SK-N-SH treated with all-trans-retinoic acid at 6 μM for 48 hours (cell line): Measurements from ENCODE around the gene PRPF40B.

Experiments used
- ATAC-seq: fragments of 200-7000 bp; cut with Tn5 transposase; 3 replicates; pipeline ENCODE4 v1.9.1; 2020; ENCODE audit warnings: mild to moderate bottlenecking, moderate library complexity
- ARNTL ChIP-seq: fragments of 450-650 bp; formaldehyde crosslinking; IDR thresholded peaks from 2 replicates; pipeline ENCODE4 v1.5.0; 2020; ENCODE audit warnings: low read depth, mild to moderate bottlenecking, moderate library complexity, borderline replicate concordance
- BACH2 ChIP-seq: fragments of 250-450 bp; sonication (Bioruptor Pico); IDR thresholded peaks from 2 replicates; pipeline ENCODE4 v1.9.0; 2021; ENCODE audit warnings: mild to moderate bottlenecking, borderline replicate concordance
- CREB5 ChIP-seq: fragments of 250-450 bp; sonication (Bioruptor Pico); IDR thresholded peaks from 2 replicates; pipeline ENCODE4 v1.5.1; 2020; ENCODE audit warnings: low read depth, mild to moderate bottlenecking, moderate library complexity
- CSDC2 ChIP-seq: fragments of 250-450 bp; sonication (Bioruptor Pico); IDR thresholded peaks from 2 replicates; pipeline ENCODE4 v1.5.0; 2020; ENCODE audit warnings: mild to moderate bottlenecking, moderate library complexity
- ESRRG ChIP-seq: fragments of 250-450 bp; sonication (Bioruptor Pico); IDR thresholded peaks from 2 replicates; pipeline ENCODE4 v1.6.1; 2021; ENCODE audit warnings: mild to moderate bottlenecking
- GLIS3 ChIP-seq: fragments of 250-450 bp; sonication (Bioruptor Pico); IDR thresholded peaks from 2 replicates; pipeline ENCODE4 v1.5.0; 2020; ENCODE audit warnings: mild to moderate bottlenecking, moderate library complexity
- OSR1 ChIP-seq: fragments of 250-450 bp; sonication (Bioruptor Pico); IDR thresholded peaks from 2 replicates; pipeline ENCODE4 v1.8.0; 2022; ENCODE audit warnings: moderate library complexity, mild to moderate bottlenecking, inconsistent platforms
- POU6F1 ChIP-seq: fragments of 250-450 bp; sonication (Bioruptor Pico); IDR thresholded peaks from 2 replicates; pipeline ENCODE4 v1.8.0; 2021; ENCODE audit warnings: low read depth, mild to moderate bottlenecking, moderate library complexity, borderline replicate concordance
- RARB ChIP-seq: fragments of 250-450 bp; sonication (Bioruptor Pico); IDR thresholded peaks from 2 replicates; pipeline ENCODE4 v1.8.0; 2021; ENCODE audit warnings: mild to moderate bottlenecking, moderate library complexity
- TCF4 ChIP-seq: fragments of 250-450 bp; sonication (Bioruptor Pico); IDR thresholded peaks from 2 replicates; pipeline ENCODE4 v1.8.0; 2021; ENCODE audit warnings: mild to moderate bottlenecking, moderate library complexity, borderline replicate concordance
- TOX ChIP-seq: fragments of 250-450 bp; sonication (Bioruptor Pico); IDR thresholded peaks from 2 replicates; pipeline ENCODE4 v1.8.0; 2021; ENCODE audit warnings: mild to moderate bottlenecking, moderate library complexity, borderline replicate concordance
- TSHZ2 ChIP-seq: fragments of 250-450 bp; sonication (Bioruptor Pico); IDR thresholded peaks from 2 replicates; pipeline ENCODE4 v1.5.0; 2020; ENCODE audit warnings: mild to moderate bottlenecking, moderate library complexity
- ZC3H10 ChIP-seq: fragments of 250-450 bp; sonication (Bioruptor Pico); IDR thresholded peaks from 2 replicates; pipeline ENCODE4 v1.5.1; 2021; ENCODE audit warnings: mild to moderate bottlenecking, moderate library complexity
- ZFP3 ChIP-seq: fragments of 250-450 bp; sonication (Bioruptor Pico); IDR thresholded peaks from 2 replicates; pipeline ENCODE4 v1.5.0; 2020; ENCODE audit warnings: mild to moderate bottlenecking, moderate library complexity
- ZFP30 ChIP-seq: fragments of 450-650 bp; formaldehyde crosslinking; IDR thresholded peaks from 2 replicates; pipeline ENCODE4 v1.5.0; 2022; ENCODE audit warnings: mild to moderate bottlenecking, moderate library complexity
- ZNF565 ChIP-seq: fragments of 450-650 bp; formaldehyde crosslinking; conservative IDR thresholded peaks from 2 replicates; pipeline ENCODE4 v1.5.0; 2020; ENCODE audit warnings: low read depth, mild to moderate bottlenecking, moderate library complexity
- ZNF70 ChIP-seq: fragments of 450-650 bp; formaldehyde crosslinking; IDR thresholded peaks from 2 replicates; pipeline ENCODE4 v1.5.0; 2020; ENCODE audit warnings: mild to moderate bottlenecking, moderate library complexity
- ZNF8 ChIP-seq: fragments of 450-650 bp; formaldehyde crosslinking; IDR thresholded peaks from 2 replicates; pipeline ENCODE4 v1.5.0; 2020; ENCODE audit warnings: mild to moderate bottlenecking, moderate library complexity

Gene PRPF40B

GRCh38 chr12:49649892-49650291 is 26.5 kb downstream of the PRPF40B start (continued):
- TF ChIP-seq BACH2 (CRISPR knock-in tag): no peak
- TF ChIP-seq ZNF70 (CRISPR knock-in tag): no peak
- TF ChIP-seq TOX: no peak
- TF ChIP-seq ZFP30: no peak

- ATAC-seq: no peak
- no peak for TF ChIP-seq ARNTL (CRISPR knock-in tag)
- TF ChIP-seq, all 23 proteins: peak for 0
These were observed 28.5 kb downstream of the PRPF40B start for GRCh38 chr12:49651855-49652254.

- no peak for ATAC-seq
- TF ChIP-seq ZNF8 (CRISPR knock-in tag) (no peak), TSHZ2 (CRISPR knock-in tag) (no peak), POU6F1 (CRISPR knock-in tag) (no peak), ZFP3 (no peak), ZNF565 (CRISPR knock-in tag) (no peak), ARNTL (CRISPR knock-in tag) (no peak), ESRRG (no peak), CREB5 (CRISPR knock-in tag) (no peak), OSR1 (CRISPR knock-in tag) (no peak)
These were observed 29.7 kb downstream of the PRPF40B start for GRCh38 chr12:49652921-49653520.

GRCh38 chr12:49654715-49655114 is 31.4 kb downstream of the PRPF40B start:
- ATAC-seq: no peak
- TF ChIP-seq BACH2 (CRISPR knock-in tag): no peak
- TF ChIP-seq ZNF8 (CRISPR knock-in tag): no peak
- no peak for TF ChIP-seq ESRRG
- no peak for TF ChIP-seq RARB (CRISPR knock-in tag)
- TF ChIP-seq ZNF565 (CRISPR knock-in tag): no peak

- TF ChIP-seq ZC3H10 (CRISPR knock-in tag) (no peak), TCF4 (CRISPR knock-in tag) (no peak), TOX (no peak), GLIS3 (CRISPR knock-in tag) (no peak), ZNF70 (CRISPR knock-in tag) (no peak), OSR1 (CRISPR knock-in tag) (no peak), ARNTL (CRISPR knock-in tag) (no peak), CSDC2 (CRISPR knock-in tag) (no peak), CREB5 (CRISPR knock-in tag) (no peak), POU6F1 (CRISPR knock-in tag) (no peak), RARB (CRISPR knock-in tag) (no peak), ZFP3 (no peak)
- ATAC-seq: no peak
These were observed 32.4 kb downstream of the PRPF40B start for GRCh38 chr12:49655595-49656236.
